DND-41 (cell line): ENCODE measurements around the gene BBC3.

Experiments used
- EZH2 ChIP-seq: IDR thresholded peaks from 3 replicates; pipeline ENCODE4 v1.6.1; 2012; ENCODE audit warnings: borderline replicate concordance, low read depth, mild to moderate bottlenecking, moderate library complexity, low read length, inconsistent platforms; ENCODE audit not compliant: severe bottlenecking
- TF ChIP-seq, protein P1 (sequence below): IDR thresholded peaks from 2 replicates; pipeline ENCODE4 v1.5.1; 2012; ENCODE audit warnings: borderline replicate concordance, low read length, moderate library complexity, mild to moderate bottlenecking; ENCODE audit not compliant: poor library complexity, severe bottlenecking; ENCODE audit errors: extremely low read depth

- TF ChIP-seq, protein P1, sequence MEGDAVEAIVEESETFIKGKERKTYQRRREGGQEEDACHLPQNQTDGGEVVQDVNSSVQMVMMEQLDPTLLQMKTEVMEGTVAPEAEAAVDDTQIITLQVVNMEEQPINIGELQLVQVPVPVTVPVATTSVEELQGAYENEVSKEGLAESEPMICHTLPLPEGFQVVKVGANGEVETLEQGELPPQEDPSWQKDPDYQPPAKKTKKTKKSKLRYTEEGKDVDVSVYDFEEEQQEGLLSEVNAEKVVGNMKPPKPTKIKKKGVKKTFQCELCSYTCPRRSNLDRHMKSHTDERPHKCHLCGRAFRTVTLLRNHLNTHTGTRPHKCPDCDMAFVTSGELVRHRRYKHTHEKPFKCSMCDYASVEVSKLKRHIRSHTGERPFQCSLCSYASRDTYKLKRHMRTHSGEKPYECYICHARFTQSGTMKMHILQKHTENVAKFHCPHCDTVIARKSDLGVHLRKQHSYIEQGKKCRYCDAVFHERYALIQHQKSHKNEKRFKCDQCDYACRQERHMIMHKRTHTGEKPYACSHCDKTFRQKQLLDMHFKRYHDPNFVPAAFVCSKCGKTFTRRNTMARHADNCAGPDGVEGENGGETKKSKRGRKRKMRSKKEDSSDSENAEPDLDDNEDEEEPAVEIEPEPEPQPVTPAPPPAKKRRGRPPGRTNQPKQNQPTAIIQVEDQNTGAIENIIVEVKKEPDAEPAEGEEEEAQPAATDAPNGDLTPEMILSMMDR, result no peak
- TF ChIP-seq EZH2, result no peak
Measured at GRCh38 chr19:47172666-47173455, 58.1 kb downstream of the BBC3 start.
